NCI-H1694 (cell line): Measurements from ENCODE around the gene TAS2R31.
"Not testable (repeated sequence)": the region's sequence is repeated elsewhere in the genome, so short reads cannot be mapped to it uniquely, and the experiment has no call there.

Experiments used
- DNase-seq: peaks from one replicate; lab custom pipeline; 2025; lab: John Stamatoyannopoulos, UW

Gene TAS2R31, protein sequence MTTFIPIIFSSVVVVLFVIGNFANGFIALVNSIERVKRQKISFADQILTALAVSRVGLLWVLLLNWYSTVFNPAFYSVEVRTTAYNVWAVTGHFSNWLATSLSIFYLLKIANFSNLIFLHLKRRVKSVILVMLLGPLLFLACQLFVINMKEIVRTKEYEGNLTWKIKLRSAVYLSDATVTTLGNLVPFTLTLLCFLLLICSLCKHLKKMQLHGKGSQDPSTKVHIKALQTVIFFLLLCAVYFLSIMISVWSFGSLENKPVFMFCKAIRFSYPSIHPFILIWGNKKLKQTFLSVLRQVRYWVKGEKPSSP

GRCh38 chr12:11031307-11031706 lies at the start of gene TAS2R31:
Gene TAS2R31, minus strand, starts transcription at chr12:11031407. Its CDS starts 72 bp downstream, at chr12:11031335.
- no peak for DNase-seq

- no peak for DNase-seq
Observed at GRCh38 chr12:11078246-11078645, 47.0 kb upstream of the TAS2R31 start.

- DNase-seq = no peak
Observed at GRCh38 chr12:11075642-11076041, 44.4 kb upstream of the TAS2R31 start.

GRCh38 chr12:11071414-11071813 lies 40.2 kb upstream of the TAS2R31 start:
- no peak for DNase-seq

DNA sequence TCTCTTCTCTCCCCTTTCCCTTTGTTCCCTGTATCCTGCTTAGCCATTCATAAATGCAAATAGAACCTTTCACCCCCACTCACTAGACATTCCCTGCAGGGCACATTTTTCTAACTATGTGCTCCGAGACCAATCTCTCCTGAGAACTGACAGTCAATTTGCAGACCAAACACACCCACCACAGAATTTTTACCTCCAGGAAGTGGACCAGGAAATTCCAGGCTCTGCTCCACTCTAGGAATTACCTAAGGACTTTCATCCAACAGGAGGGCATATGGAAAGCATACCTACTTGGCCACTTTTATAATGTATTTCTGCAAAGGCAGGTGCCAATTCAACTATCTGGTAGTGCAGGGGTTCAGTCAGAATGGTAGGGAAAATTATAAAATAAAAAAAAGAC lies 39.8 kb upstream of the TAS2R31 start:
- no peak for DNase-seq

- DNase-seq = no peak
Observed at GRCh38 chr12:11069854-11070365, 38.7 kb upstream of the TAS2R31 start.

DNA sequence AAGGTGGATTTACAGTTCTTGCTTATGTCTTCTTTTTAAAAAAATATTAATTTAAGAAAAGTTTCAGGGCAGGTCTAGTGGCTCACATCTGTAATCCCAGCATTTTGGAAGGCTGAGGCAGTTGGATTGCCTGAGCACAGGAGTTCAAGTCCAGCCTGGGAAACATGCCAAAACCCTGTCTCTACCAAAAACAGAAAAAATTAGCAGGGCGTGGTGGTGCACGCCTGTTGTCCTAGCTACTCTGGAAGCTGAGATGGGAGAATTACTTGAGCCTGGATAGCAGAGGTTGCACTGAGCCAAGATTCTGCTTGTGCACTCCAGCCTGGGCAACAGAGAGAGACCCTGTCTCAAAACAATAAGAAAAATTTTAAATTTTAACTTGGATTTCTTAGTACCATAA lies 36.3 kb upstream of the TAS2R31 start:
- DNase-seq = no peak

GRCh38 chr12:11062194-11062593 lies 31.0 kb upstream of the TAS2R31 start, which contains the start of gene TAS2R46:
Gene TAS2R46, minus strand, starts transcription at chr12:11062294. Its CDS starts 0 bp downstream, at chr12:11062294.
- not testable (repeated sequence) for DNase-seq

GRCh38 chr12:11059784-11060183 lies 28.6 kb upstream of the TAS2R31 start:
- no peak for DNase-seq

DNA sequence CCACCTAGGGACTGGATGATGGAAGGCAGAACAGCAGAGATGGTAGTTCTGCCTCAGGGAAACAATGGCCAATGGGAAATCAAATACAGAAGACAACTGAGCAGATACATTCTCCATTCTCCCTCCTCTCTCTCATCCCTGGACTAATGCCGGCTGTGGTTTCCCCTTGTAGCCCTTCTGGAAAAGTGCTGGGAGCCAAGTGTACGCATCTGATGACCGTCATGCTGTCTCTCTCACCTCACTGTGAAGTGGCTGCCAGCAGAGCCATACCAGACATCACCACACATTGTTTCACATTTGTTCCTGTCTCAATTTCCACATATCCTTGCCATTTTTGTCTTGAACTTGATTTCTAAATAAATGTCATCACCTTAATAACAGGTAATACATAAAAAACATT lies 27.8 kb upstream of the TAS2R31 start:
- no peak for DNase-seq

DNA sequence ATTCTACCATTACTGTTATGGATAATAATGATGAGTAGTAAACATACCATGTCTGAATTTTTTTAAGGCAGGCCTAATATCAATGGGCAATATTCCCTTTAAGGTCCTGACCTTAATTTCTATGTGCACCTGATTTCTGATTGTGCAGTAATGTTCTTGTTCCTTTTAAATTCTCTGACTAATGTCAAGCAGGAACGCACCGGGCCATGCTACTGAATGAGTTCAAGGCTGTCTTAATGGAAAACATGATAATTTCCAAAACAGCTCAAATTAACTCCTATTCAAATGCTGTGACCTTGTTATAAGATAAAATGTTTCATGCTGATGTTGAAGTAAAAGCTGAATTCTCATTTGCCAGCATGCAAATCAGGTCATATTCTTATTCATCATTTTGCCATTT lies 24.1 kb upstream of the TAS2R31 start:
- no peak for DNase-seq

- not testable (repeated sequence) for DNase-seq
Observed at GRCh38 chr12:11049806-11050531, 18.8 kb upstream of the TAS2R31 start.

GRCh38 chr12:11041366-11041765 lies 10.2 kb upstream of the TAS2R31 start:
- not testable (repeated sequence) for DNase-seq

DNA sequence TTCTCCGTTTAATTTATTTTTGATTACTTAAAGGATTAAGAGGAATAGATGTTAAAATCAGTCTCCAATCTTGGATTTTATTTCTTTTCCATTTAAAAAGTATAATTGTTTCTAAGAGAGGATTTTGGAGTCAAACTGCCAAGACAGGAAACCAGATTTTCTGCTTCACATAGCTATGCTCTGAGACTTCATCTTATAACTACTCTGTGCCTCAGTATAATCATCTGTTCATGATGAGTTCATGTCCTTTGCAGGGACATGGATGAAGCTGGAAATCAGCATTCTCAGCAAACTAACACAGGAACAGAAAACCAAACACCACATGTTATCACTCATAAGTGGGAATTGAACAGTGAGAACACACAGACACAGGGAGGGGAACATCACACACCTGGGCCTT lies 9.0 kb upstream of the TAS2R31 start:
- DNase-seq = no peak

DNA sequence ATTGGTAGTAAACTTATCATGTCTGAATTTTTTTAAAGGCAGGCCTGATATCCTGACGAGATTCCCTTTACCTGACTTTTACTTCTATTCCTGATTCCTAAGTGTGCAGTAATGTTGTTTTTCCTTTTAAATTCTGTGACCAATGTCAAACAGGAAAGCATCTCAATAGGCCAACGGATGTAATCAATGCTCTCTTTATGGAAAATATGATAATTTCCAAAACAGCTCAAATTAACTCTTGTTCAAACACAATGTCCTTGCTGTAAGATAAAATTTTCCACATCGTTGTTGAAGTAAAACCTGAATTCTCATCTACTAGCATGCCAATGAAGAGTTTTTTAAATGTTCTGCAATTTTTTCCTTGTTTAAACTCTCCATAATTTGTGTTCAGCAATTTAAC lies 8.0 kb upstream of the TAS2R31 start:
- DNase-seq = no peak

DNA sequence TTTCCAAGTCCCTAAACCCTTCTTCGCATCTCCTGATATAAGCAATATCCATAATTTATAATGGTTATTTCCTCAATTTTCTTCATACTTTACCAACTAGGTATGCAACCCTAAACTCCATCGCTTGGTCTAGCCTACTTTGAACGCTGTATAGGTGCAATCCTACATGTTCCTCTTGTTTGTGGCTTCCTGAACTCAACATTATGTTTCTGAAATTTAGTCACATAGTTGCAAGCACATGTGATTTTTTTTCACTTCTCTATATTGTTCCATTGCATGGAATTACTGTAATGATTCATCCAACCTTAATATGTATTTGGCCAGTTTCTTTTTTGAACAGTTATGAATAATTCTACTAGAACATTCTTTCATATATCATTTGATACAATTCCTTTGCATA lies 2.8 kb upstream of the TAS2R31 start:
- not testable (repeated sequence) for DNase-seq

GRCh38 chr12:11026118-11026517 lies 5.1 kb downstream of the TAS2R31 start:
- DNase-seq = no peak

DNA sequence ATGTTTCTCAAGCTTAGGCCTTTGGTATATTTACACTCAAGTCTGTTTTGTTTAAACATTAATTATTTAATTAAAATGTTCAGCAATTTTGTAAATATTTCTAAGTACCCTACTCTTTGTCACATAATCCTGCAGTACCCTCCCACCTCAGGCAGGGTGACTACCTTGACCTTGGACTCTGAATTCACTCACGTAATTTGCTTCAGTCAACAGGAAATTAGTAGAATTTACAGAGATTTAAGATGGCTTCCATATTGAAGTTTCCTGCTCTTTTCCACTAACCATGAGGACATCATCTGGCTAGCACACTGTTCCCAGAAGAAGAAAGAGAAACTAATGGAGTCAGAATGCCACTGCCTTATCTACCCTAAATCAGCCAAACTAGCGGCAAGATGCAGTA lies 7.8 kb downstream of the TAS2R31 start:
- no peak for DNase-seq

GRCh38 chr12:11022520-11022919 lies 8.7 kb downstream of the TAS2R31 start, which contains the start of gene TAS2R19:
Gene TAS2R19, minus strand, starts transcription at chr12:11022620. Its CDS starts 49 bp downstream, at chr12:11022571.
- DNase-seq = no peak

DNA sequence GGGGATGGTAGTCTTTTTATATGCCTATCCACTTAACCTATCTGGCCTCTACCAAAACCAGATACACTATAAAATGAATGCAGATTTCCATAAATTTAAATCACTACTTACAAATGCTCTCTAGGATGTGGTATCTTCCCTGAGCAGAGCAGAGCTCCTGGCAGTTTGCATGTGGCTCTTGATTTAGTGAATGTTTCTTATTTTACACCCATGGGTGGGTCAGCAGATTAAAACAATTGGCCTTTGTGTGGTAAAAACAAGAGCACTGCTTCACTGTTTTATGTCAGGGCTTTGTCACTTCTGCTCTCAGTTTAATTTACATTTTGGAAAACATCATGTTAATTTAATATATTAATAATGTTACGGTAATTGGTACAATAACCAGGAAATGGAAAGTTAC lies 14.3 kb downstream of the TAS2R31 start:
- DNase-seq = no peak

- no peak for DNase-seq
Observed at GRCh38 chr12:11015775-11016430, 15.3 kb downstream of the TAS2R31 start.

- DNase-seq = no peak
Observed at GRCh38 chr12:11014234-11014633, 17.0 kb downstream of the TAS2R31 start.

GRCh38 chr12:11007608-11008007 lies 23.6 kb downstream of the TAS2R31 start:
- no peak for DNase-seq
